ENCODE results near the gene MEIOC.
"Not testable (repeated sequence)": the region's sequence is repeated elsewhere in the genome, so short reads cannot be mapped to it uniquely, and the experiment has no call there.

Gene MEIOC

DNA sequence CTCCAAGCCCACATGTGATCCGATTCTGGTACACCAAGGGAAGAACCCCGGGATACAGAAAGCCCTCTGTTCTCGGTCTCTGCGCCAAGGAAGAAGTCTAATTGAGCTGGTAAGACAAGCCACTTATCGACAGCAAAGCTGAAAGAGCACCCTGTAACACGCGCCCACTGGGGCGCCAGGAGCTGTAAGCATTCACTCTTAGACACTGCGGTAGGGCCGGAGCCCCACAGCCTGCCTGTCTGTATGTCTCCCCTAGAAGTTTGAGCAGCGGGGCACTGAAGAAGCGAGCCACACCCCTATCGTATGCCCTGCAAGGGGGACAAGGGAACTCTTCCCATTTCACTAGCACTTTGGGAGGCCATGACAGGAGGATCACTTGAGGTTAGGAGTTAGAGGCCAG, 27.0 kb upstream of the MEIOC start:
- H3K4me1 ChIP-seq = peaks cover 17% of the 10 kb centered on the region
- no peaks in the 10 kb centered on the region for H3K27me3 ChIP-seq
- no peak for DNase-seq
- H3K4me3 ChIP-seq (ENCODE audit: low read depth, low read length) = no peak overlapping the region
- no peaks in the 10 kb centered on the region for H3K9me3 ChIP-seq
- H3K36me3 ChIP-seq = no peaks in the 10 kb centered on the region
- TF ChIP-seq, protein P1, sequence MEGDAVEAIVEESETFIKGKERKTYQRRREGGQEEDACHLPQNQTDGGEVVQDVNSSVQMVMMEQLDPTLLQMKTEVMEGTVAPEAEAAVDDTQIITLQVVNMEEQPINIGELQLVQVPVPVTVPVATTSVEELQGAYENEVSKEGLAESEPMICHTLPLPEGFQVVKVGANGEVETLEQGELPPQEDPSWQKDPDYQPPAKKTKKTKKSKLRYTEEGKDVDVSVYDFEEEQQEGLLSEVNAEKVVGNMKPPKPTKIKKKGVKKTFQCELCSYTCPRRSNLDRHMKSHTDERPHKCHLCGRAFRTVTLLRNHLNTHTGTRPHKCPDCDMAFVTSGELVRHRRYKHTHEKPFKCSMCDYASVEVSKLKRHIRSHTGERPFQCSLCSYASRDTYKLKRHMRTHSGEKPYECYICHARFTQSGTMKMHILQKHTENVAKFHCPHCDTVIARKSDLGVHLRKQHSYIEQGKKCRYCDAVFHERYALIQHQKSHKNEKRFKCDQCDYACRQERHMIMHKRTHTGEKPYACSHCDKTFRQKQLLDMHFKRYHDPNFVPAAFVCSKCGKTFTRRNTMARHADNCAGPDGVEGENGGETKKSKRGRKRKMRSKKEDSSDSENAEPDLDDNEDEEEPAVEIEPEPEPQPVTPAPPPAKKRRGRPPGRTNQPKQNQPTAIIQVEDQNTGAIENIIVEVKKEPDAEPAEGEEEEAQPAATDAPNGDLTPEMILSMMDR (IDR thresholded peaks at IDR 0.05; ENCODE audit: low read depth, low read length) = no peak

DNA sequence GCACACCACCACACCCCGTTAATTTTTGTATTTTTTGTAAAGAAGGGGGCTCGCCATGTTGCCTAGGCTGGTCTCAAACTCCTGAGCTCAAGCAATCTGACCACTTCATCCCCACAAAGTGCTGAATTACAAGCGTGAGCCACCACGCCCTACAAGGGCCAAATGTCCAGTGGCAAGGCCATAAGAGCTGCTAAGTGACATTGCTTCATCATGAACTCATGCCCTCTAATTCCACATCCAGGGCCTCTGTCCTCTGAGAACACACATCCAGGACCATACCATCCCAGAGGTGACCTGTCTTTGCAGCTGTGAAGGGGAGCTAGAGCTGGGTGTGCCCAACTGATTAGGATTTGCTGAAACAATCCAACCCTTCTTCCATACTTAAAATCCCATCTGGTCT, 25.6 kb upstream of the MEIOC start:
- Histone ChIP-seq H3K4me3 (ENCODE audit: low read depth, low read length) (no peak overlapping the region), H3K4me1 (peaks cover 17% of the 10 kb centered on the region), H3K36me3 (no peaks in the 10 kb centered on the region), H3K9me3 (no peaks in the 10 kb centered on the region), H3K27me3 (no peaks in the 10 kb centered on the region)
- TF ChIP-seq, protein P1 (IDR thresholded peaks at IDR 0.05; ENCODE audit: low read depth, low read length) = no peak
- no peak for DNase-seq

DNA sequence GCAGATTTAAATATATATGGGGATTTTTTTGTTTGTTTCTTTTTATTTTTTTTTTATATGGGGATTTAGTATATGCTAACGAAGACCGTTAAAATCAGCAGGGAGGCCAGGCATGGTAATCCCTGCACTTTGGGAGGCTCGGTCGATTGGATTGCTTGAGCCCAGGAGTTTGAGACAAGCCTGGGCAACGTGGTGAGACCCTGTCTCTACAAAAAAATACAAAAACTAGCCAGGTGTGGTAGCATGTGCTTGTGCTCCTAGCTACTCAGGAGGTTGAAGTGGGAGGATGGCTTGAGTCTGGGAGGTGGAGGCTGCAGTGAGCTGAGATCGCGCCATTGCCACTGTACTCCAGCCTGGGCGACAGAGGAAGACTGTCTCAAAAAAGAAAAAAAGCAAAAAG, 22.3 kb upstream of the MEIOC start:
- no peak for DNase-seq
- TF ChIP-seq, protein P1 (IDR thresholded peaks at IDR 0.05; ENCODE audit: low read depth, low read length) = no peak
- Histone ChIP-seq H3K27me3 (no peaks in the 10 kb centered on the region), H3K9me3 (no peaks in the 10 kb centered on the region), H3K4me3 (ENCODE audit: low read depth, low read length) (no peak overlapping the region), H3K36me3 (no peaks in the 10 kb centered on the region), H3K4me1 (no peaks in the 10 kb centered on the region)

DNA sequence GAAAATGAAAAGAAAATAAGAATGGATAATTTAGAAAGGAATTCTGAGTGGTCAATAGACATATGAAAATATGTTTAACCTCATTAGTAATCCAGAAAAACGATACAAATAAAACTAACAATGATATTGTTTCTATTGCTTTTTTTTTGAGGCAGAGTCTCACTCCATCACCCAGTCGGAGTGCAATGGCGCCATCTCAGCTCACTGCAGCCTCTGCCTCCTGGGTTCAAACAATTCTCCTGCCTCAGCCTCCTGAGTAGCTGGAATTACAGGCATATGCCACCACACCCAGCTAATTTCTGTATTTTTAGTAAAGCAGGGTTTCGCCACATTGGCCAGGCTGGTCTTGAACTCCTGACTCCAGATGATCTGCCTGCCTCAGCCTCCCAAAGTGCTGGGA, 21.9 kb upstream of the MEIOC start:
- not testable (repeated sequence) for H3K27me3 ChIP-seq; H3K36me3 ChIP-seq; DNase-seq; H3K4me3 ChIP-seq (ENCODE audit: low read depth, low read length); H3K4me1 ChIP-seq; H3K9me3 ChIP-seq

DNA sequence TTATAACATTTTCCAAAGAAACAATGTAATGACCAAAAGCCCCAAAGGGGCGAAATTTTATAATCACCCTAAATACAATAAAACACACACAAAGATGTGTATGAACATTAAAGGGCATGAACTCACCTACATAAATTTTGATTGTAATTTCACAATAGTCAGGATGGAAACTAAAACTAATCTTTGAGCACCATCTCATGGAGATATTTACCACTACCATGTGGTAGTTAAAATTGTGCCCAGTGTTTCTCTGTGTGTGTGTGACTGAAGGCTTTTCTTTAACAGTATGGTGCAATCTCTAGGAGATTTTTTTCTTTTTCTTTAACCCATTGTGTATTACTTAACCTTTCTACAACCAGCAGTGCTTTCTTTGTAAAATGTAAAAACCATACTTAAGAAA, 19.7 kb upstream of the MEIOC start:
- Histone ChIP-seq H3K4me3 (ENCODE audit: low read depth, low read length) (no peak overlapping the region), H3K9me3 (no peaks in the 10 kb centered on the region), H3K27me3 (0 out of 2 replicates have a peak, but pooled peaks cover 4% of the 10 kb centered on the region), H3K36me3 (no peaks in the 10 kb centered on the region), H3K4me1 (no peaks in the 10 kb centered on the region)
- no peak for DNase-seq
- TF ChIP-seq, protein P1 (IDR thresholded peaks at IDR 0.05; ENCODE audit: low read depth, low read length) = peak; percentile 20; the same call in 1 of the 2 replicates

DNA sequence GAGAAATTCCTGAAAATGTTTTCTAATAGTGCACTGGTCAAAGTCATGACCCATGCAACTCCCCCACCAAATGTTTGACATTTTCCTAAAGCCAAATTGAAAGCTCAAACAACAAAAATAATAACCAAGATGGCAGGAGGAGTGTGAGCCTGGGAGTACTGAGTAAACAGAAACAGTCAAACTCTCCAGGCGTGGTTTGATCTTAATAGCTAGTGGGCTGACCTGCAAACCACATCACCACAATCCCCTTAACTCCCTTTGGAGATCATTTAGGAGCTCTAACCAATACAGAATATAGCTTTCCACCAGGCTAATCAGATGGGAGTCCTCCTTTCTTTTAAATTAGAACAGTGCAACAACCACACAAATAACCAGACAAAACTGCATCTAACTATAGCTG, 19.2 kb upstream of the MEIOC start:
- Histone ChIP-seq H3K36me3 (no peaks in the 10 kb centered on the region), H3K4me3 (ENCODE audit: low read depth, low read length) (no peak overlapping the region), H3K4me1 (no peaks in the 10 kb centered on the region), H3K9me3 (no peaks in the 10 kb centered on the region), H3K27me3 (0 out of 2 replicates have a peak, but pooled peaks cover 4% of the 10 kb centered on the region)
- DNase-seq = no peak
- TF ChIP-seq, protein P1 (IDR thresholded peaks at IDR 0.05; ENCODE audit: low read depth, low read length) = no peak

DNA sequence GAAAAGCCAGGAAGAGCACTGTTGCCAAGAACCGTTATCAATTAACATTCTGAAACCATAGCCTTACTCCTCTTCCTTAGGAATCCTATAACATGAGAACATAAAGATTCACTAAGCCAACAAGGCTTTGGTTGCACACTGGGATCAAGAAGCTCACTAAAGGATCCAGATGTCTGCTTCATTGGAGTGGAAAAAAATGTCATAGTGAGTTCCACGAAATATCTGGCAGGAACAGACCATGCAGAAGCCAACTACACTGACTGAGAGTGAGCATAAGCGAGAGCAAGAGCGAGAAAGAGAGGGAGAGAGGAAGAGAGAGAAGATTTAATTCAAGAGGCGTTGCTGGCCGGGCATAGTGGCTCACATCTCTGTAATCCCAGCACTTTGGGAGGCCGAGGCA, 13.4 kb upstream of the MEIOC start:
- TF ChIP-seq, protein P1 (IDR thresholded peaks at IDR 0.05; ENCODE audit: low read depth, low read length) = no peak
- DNase-seq = no peak
- peaks cover 4% of the 10 kb centered on the region; the same call in 1 of the 2 replicates for H3K27me3 ChIP-seq
- H3K4me1 ChIP-seq = no peaks in the 10 kb centered on the region
- H3K36me3 ChIP-seq = no peaks in the 10 kb centered on the region
- H3K4me3 ChIP-seq (ENCODE audit: low read depth, low read length) = no peak overlapping the region
- no peaks in the 10 kb centered on the region; the same call in 1 of the 2 replicates for H3K9me3 ChIP-seq
